ENCODE data around the gene CAPZA3.

Gene CAPZA3

GRCh38 chr12:18721452-18721851, 16.5 kb upstream of the CAPZA3 start:
- no peaks in the 10 kb centered on the region for H3F3A ChIP-seq (ENCODE audit: insufficient read depth, low read length)
- H3K9me2 ChIP-seq (replicated peaks; ENCODE audit: insufficient read depth, low read length), result no peaks in the 10 kb centered on the region
- no peaks in the 10 kb centered on the region for H3K9me3 ChIP-seq (replicated peaks; ENCODE audit: insufficient read depth, low read length)
- H3K9ac ChIP-seq (ENCODE audit: low read length), result no peak overlapping the region
- no peaks in the 10 kb centered on the region for H3K36me3 ChIP-seq (replicated peaks; ENCODE audit: insufficient read depth, low read length)
- no peaks in the 10 kb centered on the region for H3K79me2 ChIP-seq (ENCODE audit: low read length)
- H3K27me3 ChIP-seq (replicated peaks; ENCODE audit: insufficient read depth, low read length), result no peaks in the 10 kb centered on the region
- no peak overlapping the region for H2AFZ ChIP-seq (ENCODE audit: low read length)
- no peak overlapping the region for H3K4me2 ChIP-seq (ENCODE audit: low read depth, low read length)
- no peak overlapping the region for H3K27ac ChIP-seq (ENCODE audit: low read length)
- no peak for TF ChIP-seq EZH2phosphoT487 (IDR thresholded peaks at IDR 0.05; ENCODE audit: low read length)
- no peak for TF ChIP-seq EZH2 (optimal IDR thresholded peaks at IDR 0.05; ENCODE audit: low read depth, low read length)
- TF ChIP-seq, protein P1, sequence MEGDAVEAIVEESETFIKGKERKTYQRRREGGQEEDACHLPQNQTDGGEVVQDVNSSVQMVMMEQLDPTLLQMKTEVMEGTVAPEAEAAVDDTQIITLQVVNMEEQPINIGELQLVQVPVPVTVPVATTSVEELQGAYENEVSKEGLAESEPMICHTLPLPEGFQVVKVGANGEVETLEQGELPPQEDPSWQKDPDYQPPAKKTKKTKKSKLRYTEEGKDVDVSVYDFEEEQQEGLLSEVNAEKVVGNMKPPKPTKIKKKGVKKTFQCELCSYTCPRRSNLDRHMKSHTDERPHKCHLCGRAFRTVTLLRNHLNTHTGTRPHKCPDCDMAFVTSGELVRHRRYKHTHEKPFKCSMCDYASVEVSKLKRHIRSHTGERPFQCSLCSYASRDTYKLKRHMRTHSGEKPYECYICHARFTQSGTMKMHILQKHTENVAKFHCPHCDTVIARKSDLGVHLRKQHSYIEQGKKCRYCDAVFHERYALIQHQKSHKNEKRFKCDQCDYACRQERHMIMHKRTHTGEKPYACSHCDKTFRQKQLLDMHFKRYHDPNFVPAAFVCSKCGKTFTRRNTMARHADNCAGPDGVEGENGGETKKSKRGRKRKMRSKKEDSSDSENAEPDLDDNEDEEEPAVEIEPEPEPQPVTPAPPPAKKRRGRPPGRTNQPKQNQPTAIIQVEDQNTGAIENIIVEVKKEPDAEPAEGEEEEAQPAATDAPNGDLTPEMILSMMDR (IDR thresholded peaks at IDR 0.05; ENCODE audit: low read length), result no peak
- no peak overlapping the region for H3K4me3 ChIP-seq (ENCODE audit: low read length)
- H4K20me1 ChIP-seq (ENCODE audit: insufficient read depth, low read length), result no peaks in the 10 kb centered on the region
- DNase-seq, result no peak
- no peaks in the 10 kb centered on the region for H3K4me1 ChIP-seq (ENCODE audit: low read length)

GRCh38 chr12:18723752-18724151, 14.2 kb upstream of the CAPZA3 start:
- H3K4me1 ChIP-seq (ENCODE audit: low read length), result no peaks in the 10 kb centered on the region
- H2AFZ ChIP-seq (ENCODE audit: low read length), result no peak overlapping the region
- no peak overlapping the region for H3K4me3 ChIP-seq (ENCODE audit: low read length)
- H3K27ac ChIP-seq (ENCODE audit: low read length), result no peak overlapping the region
- no peak overlapping the region for H3K4me2 ChIP-seq (ENCODE audit: low read depth, low read length)
- no peaks in the 10 kb centered on the region for H3K27me3 ChIP-seq (replicated peaks; ENCODE audit: insufficient read depth, low read length)
- no peaks in the 10 kb centered on the region for H3K9me2 ChIP-seq (replicated peaks; ENCODE audit: insufficient read depth, low read length)
- H3K9me3 ChIP-seq (replicated peaks; ENCODE audit: insufficient read depth, low read length), result no peaks in the 10 kb centered on the region
- no peaks in the 10 kb centered on the region for H3F3A ChIP-seq (ENCODE audit: insufficient read depth, low read length)
- no peak overlapping the region for H3K9ac ChIP-seq (ENCODE audit: low read length)
- H3K79me2 ChIP-seq (ENCODE audit: low read length), result no peaks in the 10 kb centered on the region
- no peak for TF ChIP-seq EZH2phosphoT487 (IDR thresholded peaks at IDR 0.05; ENCODE audit: low read length)
- TF ChIP-seq EZH2 (optimal IDR thresholded peaks at IDR 0.05; ENCODE audit: low read depth, low read length), result no peak
- TF ChIP-seq, protein P1 (IDR thresholded peaks at IDR 0.05; ENCODE audit: low read length), result no peak
- no peaks in the 10 kb centered on the region for H3K36me3 ChIP-seq (replicated peaks; ENCODE audit: insufficient read depth, low read length)
- no peaks in the 10 kb centered on the region for H4K20me1 ChIP-seq (ENCODE audit: insufficient read depth, low read length)
- no peak for DNase-seq

- TF ChIP-seq EZH2 (optimal IDR thresholded peaks at IDR 0.05; ENCODE audit: low read depth, low read length) (no peak), EZH2phosphoT487 (IDR thresholded peaks at IDR 0.05; ENCODE audit: low read length) (no peak)
- TF ChIP-seq, protein P1 (IDR thresholded peaks at IDR 0.05; ENCODE audit: low read length), result no peak
- Histone ChIP-seq H3K36me3 (replicated peaks; ENCODE audit: insufficient read depth, low read length) (no peaks in the 10 kb centered on the region), H3K27me3 (replicated peaks; ENCODE audit: insufficient read depth, low read length) (no peaks in the 10 kb centered on the region), H4K20me1 (ENCODE audit: insufficient read depth, low read length) (no peaks in the 10 kb centered on the region), H3K27ac (ENCODE audit: low read length) (no peak overlapping the region), H3K4me2 (ENCODE audit: low read depth, low read length) (no peak overlapping the region), H2AFZ (ENCODE audit: low read length) (no peak overlapping the region), H3K9ac (ENCODE audit: low read length) (no peak overlapping the region), H3F3A (ENCODE audit: insufficient read depth, low read length) (no peaks in the 10 kb centered on the region), H3K79me2 (ENCODE audit: low read length) (no peaks in the 10 kb centered on the region), H3K4me1 (ENCODE audit: low read length) (no peaks in the 10 kb centered on the region), H3K9me3 (replicated peaks; ENCODE audit: insufficient read depth, low read length) (no peaks in the 10 kb centered on the region), H3K9me2 (replicated peaks; ENCODE audit: insufficient read depth, low read length) (no peaks in the 10 kb centered on the region), H3K4me3 (ENCODE audit: low read length) (no peak overlapping the region)
- DNase-seq, result no peak
Measured at GRCh38 chr12:18731156-18731555, 6.8 kb upstream of the CAPZA3 start.
